Suprapubic skin (tissue), 3 donors: ENCODE results near the gene DNAL1.

Source experiments
- EP300 ChIP-seq: sonication (generic); formaldehyde crosslinking; IDR thresholded peaks from one replicate; pipeline ENCODE4 v1.6.1; 2017; ENCODE audit warnings: antibody characterized with exemption
- TF ChIP-seq, protein P1 (sequence below), 2 donors: fragments of 200-600 bp in 1 of 2; fragments of 450-650 bp in 1 of 2; sonication (generic) in 1 of 2; IDR thresholded peaks; one replicate each; pipeline ENCODE4 v1.5.1; 2016 to 2019; ENCODE audit warnings: antibody characterized with exemption in 2 of 2, mild to moderate bottlenecking in 1 of 2, moderate library complexity in 1 of 2

DNA sequence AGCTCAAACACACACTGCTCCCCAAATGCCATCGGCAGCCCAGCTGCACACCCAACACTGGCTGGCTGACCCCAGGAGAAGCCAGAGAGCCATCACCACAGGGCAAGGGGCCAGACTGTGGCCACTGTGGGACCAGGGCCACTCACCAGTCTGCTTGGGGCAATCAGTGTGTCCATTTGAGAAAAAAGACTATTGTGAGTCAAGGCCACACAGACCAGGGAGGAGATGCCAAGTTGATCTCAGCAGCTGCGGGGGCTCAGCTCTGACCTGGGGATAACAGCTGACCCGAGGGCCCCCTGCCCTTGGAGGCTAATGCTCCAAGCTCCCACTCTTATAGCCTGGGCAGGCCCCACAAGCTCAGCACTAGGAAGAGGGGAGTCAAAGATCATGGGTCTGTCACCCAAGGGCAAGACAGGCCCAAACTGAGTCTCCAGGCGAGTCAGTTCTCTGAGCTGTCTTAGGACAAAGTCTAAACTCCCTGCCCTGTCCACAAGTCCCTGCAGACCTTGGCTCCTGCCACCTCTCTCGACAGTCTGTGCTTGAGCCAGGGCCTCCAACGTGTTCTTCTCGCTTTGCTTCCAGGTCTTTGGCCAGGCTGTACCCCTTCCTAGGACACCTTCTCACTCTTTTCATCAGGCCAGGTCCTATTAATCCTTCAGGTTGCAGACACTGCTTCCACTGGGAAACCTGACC is 99.5 kb downstream of the DNAL1 start:
- TF ChIP-seq, protein P1, sequence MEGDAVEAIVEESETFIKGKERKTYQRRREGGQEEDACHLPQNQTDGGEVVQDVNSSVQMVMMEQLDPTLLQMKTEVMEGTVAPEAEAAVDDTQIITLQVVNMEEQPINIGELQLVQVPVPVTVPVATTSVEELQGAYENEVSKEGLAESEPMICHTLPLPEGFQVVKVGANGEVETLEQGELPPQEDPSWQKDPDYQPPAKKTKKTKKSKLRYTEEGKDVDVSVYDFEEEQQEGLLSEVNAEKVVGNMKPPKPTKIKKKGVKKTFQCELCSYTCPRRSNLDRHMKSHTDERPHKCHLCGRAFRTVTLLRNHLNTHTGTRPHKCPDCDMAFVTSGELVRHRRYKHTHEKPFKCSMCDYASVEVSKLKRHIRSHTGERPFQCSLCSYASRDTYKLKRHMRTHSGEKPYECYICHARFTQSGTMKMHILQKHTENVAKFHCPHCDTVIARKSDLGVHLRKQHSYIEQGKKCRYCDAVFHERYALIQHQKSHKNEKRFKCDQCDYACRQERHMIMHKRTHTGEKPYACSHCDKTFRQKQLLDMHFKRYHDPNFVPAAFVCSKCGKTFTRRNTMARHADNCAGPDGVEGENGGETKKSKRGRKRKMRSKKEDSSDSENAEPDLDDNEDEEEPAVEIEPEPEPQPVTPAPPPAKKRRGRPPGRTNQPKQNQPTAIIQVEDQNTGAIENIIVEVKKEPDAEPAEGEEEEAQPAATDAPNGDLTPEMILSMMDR (IDR thresholded peaks at IDR 0.05) = no peak
- no peak for TF ChIP-seq EP300
